Mammary epithelial cell (primary cell): ENCODE results near the gene SLFN11.
"Not testable (repeated sequence)": the region's sequence is repeated elsewhere in the genome, so short reads cannot be mapped to it uniquely, and the experiment has no call there.

Experiments used
- EZH2 ChIP-seq: IDR thresholded peaks from 2 replicates; pipeline ENCODE4 v1.6.1; 2012; ENCODE audit warnings: low read length, inconsistent platforms, borderline replicate concordance
- TF ChIP-seq, protein P1 (sequence below), 2 donors: IDR thresholded peaks in 1 of 2; conservative IDR thresholded peaks in 1 of 2; 2 replicates each; pipeline ENCODE4 v1.5.1; 2011 to 2012; ENCODE audit warnings: inconsistent platforms in 2 of 2, low read length in 2 of 2, mild to moderate bottlenecking in 2 of 2, control low read depth in 1 of 2, low read depth in 1 of 2; ENCODE audit not compliant: insufficient read depth in 1 of 2; ENCODE audit errors: extremely low read depth in 1 of 2

DNA sequence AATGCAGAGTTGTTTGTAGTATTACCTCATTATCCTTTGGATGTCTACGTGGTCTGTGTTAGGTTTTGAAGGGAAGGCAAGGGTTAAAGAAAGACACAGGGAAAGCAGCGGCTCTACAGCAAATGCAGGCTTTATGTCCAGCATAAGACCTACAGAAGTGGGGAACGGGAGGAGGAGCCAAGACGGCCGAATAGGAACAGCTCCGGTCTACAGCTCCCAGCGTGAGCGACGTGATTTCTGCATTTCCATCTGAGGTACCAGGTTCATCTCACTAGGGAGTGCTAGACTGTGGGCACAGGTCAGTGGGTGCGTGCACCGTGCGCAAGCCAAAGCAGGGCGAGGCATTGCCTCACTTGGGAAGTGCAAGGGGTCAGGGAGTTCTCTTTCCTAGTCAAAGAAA lies 20.4 kb upstream of the SLFN11 start:
- TF ChIP-seq, protein P1, sequence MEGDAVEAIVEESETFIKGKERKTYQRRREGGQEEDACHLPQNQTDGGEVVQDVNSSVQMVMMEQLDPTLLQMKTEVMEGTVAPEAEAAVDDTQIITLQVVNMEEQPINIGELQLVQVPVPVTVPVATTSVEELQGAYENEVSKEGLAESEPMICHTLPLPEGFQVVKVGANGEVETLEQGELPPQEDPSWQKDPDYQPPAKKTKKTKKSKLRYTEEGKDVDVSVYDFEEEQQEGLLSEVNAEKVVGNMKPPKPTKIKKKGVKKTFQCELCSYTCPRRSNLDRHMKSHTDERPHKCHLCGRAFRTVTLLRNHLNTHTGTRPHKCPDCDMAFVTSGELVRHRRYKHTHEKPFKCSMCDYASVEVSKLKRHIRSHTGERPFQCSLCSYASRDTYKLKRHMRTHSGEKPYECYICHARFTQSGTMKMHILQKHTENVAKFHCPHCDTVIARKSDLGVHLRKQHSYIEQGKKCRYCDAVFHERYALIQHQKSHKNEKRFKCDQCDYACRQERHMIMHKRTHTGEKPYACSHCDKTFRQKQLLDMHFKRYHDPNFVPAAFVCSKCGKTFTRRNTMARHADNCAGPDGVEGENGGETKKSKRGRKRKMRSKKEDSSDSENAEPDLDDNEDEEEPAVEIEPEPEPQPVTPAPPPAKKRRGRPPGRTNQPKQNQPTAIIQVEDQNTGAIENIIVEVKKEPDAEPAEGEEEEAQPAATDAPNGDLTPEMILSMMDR (conservative IDR thresholded peaks at IDR 0.05 in 1 of 2, IDR thresholded peaks at IDR 0.05 in 1 of 2; ENCODE audit: extremely low read depth in 1 of 2, insufficient read depth in 1 of 2, low read depth in 1 of 2, low read length in 2 of 2) = not testable (repeated sequence)
- TF ChIP-seq EZH2 = not testable (repeated sequence)
